Lower leg skin (tissue), 4 donors: ENCODE measurements around the gene SP9. TPM values are rescaled to one million over a fixed set of nuclear protein-coding genes. Genes with fewer than 3 reads are reported as not detected.

Source experiments
- DNase-seq, 2 donors: peaks; one replicate each; pipeline ENCODE4 v3.0.0-alpha.2; 2019; ENCODE audit warnings: low spot score in 2 of 2
- H3K4me3 ChIP-seq: fragments of 200-600 bp; sonication (generic); 2 replicates; pipeline ENCODE4 v1.5.1; 2017; ENCODE audit warnings: mild to moderate bottlenecking, low read depth; ENCODE audit not compliant: poor library complexity, severe bottlenecking
- CTCF ChIP-seq, 3 donors: fragments of 450-650 bp; IDR thresholded peaks; one replicate each; pipeline ENCODE4 v1.5.1; 2016; ENCODE audit warnings: antibody characterized with exemption in 3 of 3, mild to moderate bottlenecking in 3 of 3, moderate library complexity in 2 of 3
- POLR2A ChIP-seq, 2 donors: fragments of 450-650 bp; IDR thresholded peaks; one replicate each; pipeline ENCODE4 v1.6.1; 2016 to 2017; ENCODE audit warnings: antibody characterized with exemption in 2 of 2, mild to moderate bottlenecking in 1 of 2, moderate library complexity in 1 of 2
- WGBS, 2 donors: methylation state at CpG; one replicate each; pipeline ENCODE4 v1.1.5; 2018; 5-methylcytosine and 5-hydroxymethylcytosine counted together
- intact Hi-C: fragments of 100-400 bp; cut with DNase I; formaldehyde crosslinking; loops from one replicate; pipeline ENCODE4 v1.15.0; 2023; ENCODE audit warnings: low total_unique reads
- total RNA-seq, 4 donors: library from RNA; depleted of rRNA; stranded (reverse); fragments of >200 nt; gene quantifications; one replicate each; pipeline ENCODE4 v1.1.0, GENCODE V29; 2016

The SP9 gene
- total RNA-seq, 4 donors from 2014 or later: 1.7 TPM; not detected in 3

GRCh38 chr2:174322746-174323145, 12.0 kb upstream of the SP9 start:
- no peak for DNase-seq
- intact Hi-C loops: no loop called here

GRCh38 chr2:174324530-174324929, 10.2 kb upstream of the SP9 start:
- DNase-seq: no peak
- no peak for TF ChIP-seq CTCF (IDR thresholded peaks at IDR 0.05)
- no peak for TF ChIP-seq POLR2A (IDR thresholded peaks at IDR 0.05)
- no peak overlapping the region for H3K4me3 ChIP-seq
- intact Hi-C loops: no loop called here
- 71 to 74% methylated on average over 2 of the region's 2 CpGs for WGBS, 2 donors

More at GRCh38 chr2:174322746-174323145, 12.0 kb upstream of the SP9 start:
- WGBS, 2 donors: 73% methylated on average over 1 of the region's 1 CpG
- TF ChIP-seq CTCF (IDR thresholded peaks at IDR 0.05): no peak
- no peak for TF ChIP-seq POLR2A (IDR thresholded peaks at IDR 0.05)
- H3K4me3 ChIP-seq: no peak overlapping the region

DNA sequence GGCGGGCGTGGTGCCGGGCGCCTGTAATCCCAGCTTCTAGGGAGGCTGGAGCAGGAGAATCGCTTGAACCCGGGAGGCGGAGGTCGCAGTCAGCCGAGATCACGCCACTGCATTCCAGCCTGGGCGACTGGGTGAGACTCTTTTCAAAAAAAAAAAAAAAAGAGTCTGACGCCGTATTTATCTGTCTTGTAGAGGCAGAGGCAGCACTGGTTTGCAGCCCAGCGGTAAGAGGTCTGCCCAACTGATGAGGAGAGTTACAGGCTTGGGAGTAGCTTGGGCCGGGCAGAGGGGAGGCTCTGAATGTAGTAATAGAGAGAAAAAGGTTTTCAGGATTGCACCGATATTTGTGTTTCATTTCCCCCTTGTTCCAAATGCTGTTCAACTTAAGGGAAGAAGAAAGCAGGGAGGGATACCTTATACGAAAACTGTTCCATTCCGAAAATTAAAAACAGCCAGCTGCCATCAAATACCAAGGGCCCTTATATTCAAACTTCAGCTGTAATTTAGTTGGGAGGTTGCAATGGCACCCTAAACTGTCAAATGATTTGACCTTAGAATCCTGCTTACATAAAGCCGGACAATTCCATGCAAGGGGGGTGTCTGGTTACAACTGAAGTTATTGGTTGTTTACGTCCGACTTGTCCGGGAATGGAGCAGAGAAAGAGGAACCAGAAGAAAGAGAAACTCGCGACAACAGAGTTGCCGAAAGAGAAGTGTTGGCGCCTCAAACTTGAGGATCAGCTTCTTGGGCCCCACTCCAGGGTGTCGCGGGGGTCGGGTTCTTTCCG, 9.2 kb upstream of the SP9 start:
- TF ChIP-seq POLR2A (IDR thresholded peaks at IDR 0.05) (no peak), CTCF (IDR thresholded peaks at IDR 0.05) (no peak)
- intact Hi-C loops: no loop called here
- WGBS, 2 donors: 57 to 58% methylated on average over 30 of the region's 30 CpGs
- no peak for DNase-seq
- H3K4me3 ChIP-seq: no peak overlapping the region

GRCh38 chr2:174326161-174327020, 8.4 kb upstream of the SP9 start:
- H3K4me3 ChIP-seq: peak overlapping the region; percentile 17
- WGBS, 2 donors: 1 to 2% methylated on average over 39 to 45 of the region's 63 CpGs
- peak in 1 of 2 donors; percentile 87 for DNase-seq
- TF ChIP-seq CTCF (IDR thresholded peaks at IDR 0.05): no peak
- TF ChIP-seq POLR2A (IDR thresholded peaks at IDR 0.05): no peak
- intact Hi-C loops: no loop called here

DNA sequence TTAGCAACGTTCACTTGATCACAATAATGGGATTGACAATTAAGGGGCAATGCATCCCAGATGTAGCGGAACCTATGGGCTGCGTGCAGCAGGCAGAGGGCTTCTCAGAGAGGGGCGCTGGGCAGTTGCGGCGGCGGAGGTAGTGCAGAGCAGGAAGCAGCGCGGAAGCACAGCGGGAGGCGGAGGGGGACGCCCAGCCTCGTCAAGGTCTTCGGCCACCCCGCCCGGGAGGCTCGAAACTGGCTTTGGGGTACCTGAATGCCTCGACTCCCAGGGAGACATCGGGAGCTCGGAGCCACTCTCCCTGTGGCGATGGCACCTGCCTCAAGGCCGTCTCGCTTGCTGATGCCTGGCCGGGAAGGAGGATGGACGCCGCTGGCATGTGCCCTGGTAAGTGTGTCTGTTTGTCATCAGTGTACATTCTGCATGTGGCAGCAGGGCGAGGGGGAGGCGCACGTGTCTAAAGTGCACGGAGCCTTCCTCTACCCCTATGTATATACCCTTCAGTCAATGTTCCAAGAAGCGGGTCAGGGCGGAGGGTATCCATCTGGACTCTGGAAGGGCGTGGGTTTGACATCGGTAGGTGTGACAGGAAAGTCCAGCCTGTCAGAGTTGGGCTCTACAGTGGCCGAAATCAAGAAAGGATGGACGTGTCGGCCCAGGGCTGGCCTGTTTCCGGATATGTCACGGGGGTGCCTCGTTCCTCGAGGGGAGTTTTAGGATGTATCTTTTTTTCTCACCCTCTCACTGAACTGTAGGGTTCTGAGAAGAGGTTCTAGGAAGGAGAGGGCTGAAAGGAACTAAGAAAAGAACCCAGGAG, 7.5 kb upstream of the SP9 start:
- intact Hi-C loops: no loop called here
- DNase-seq: no peak
- peak overlapping the region; percentile 17 for H3K4me3 ChIP-seq
- 9 to 13% methylated on average over 34 to 38 of the region's 41 CpGs for WGBS, 2 donors
- TF ChIP-seq POLR2A (IDR thresholded peaks at IDR 0.05) (no peak), CTCF (IDR thresholded peaks at IDR 0.05) (no peak)
